Kidney (tissue), 14 donors: ENCODE measurements around the gene IL32. TPM values are rescaled to one million over a fixed set of nuclear protein-coding genes. Genes with fewer than 3 reads are reported as not detected.
"Not testable (repeated sequence)": the region's sequence is repeated elsewhere in the genome, so short reads cannot be mapped to it uniquely, and the experiment has no call there.

ENCODE experiments used
- DNase-seq, 5 donors: peaks; one replicate each; pipeline ENCODE4 v3.0.0-alpha.2; 2013 to 2020
- FAIRE-seq: peaks from 2 replicates; lab custom pipeline; 2012; peaks lifted over from hg19 to GRCh38; lab: Jason Lieb, UNC
- H3K27ac ChIP-seq, 2 donors: one replicate each; pipeline ENCODE4 v1.7.0; 2013; ENCODE audit warnings: low read depth in 2 of 2, low read length in 2 of 2, inconsistent platforms in 1 of 2
- H3K27me3 ChIP-seq: one replicate; pipeline ENCODE4 v1.7.1; 2013; ENCODE audit warnings: low read length, inconsistent platforms; ENCODE audit not compliant: control insufficient read depth, insufficient read depth
- H3K36me3 ChIP-seq, 3 donors: one replicate each; pipeline versions ENCODE4 v1.7.0 to v1.7.1; 2013; ENCODE audit warnings: low read length in 3 of 3, control low read depth in 1 of 3, inconsistent platforms in 1 of 3; ENCODE audit not compliant: insufficient read depth in 3 of 3, control insufficient read depth in 2 of 3
- H3K4me1 ChIP-seq, 3 donors: one replicate each; pipeline versions ENCODE4 v1.7.0 to v1.7.1; 2013; ENCODE audit warnings: low read length in 3 of 3, inconsistent platforms in 1 of 3, low read depth in 1 of 3; ENCODE audit not compliant: control insufficient read depth in 2 of 3, insufficient read depth in 2 of 3
- H3K4me3 ChIP-seq, 3 donors: one replicate each; pipeline versions ENCODE4 v1.7.0 to v1.8.1; 2013; ENCODE audit warnings: low read length in 3 of 3, control low read depth in 1 of 3, inconsistent platforms in 1 of 3
- H3K9ac ChIP-seq, 3 donors: one replicate each; pipeline versions ENCODE4 v1.7.0 to v1.7.1; 2013; ENCODE audit warnings: low read length in 3 of 3, control low read depth in 1 of 3, inconsistent platforms in 1 of 3
- H3K9me3 ChIP-seq, 3 donors: one replicate each; pipeline versions ENCODE4 v1.7.0 to v1.7.1; 2013; ENCODE audit warnings: low read length in 3 of 3, control low read depth in 1 of 3, inconsistent platforms in 1 of 3; ENCODE audit not compliant: control insufficient read depth in 2 of 3, insufficient read depth in 1 of 3
- CTCF ChIP-seq: IDR thresholded peaks from 3 replicates; pipeline ENCODE4 v1.5.1; 2012; ENCODE audit warnings: mild to moderate bottlenecking, moderate library complexity, borderline replicate concordance; ENCODE audit not compliant: insufficient read depth; ENCODE audit errors: extremely low read depth
- intact Hi-C: fragments of 100-400 bp; cut with DNase I; formaldehyde crosslinking; loops from one replicate; pipeline ENCODE4 v1.11.1; 2022
- polyA plus RNA-seq: library from polyadenylated mRNA; stranded (reverse); fragments of 350-450 nt; fragmentation: Illumina TruSeq; extraction: RNeasy Lipid Tissue Mini Kit (QIAGEN cat#74804); gene quantifications from one replicate; pipeline ENCODE4 v1.2.3, GENCODE V29; 2014; ENCODE audit warnings: low read depth, low replicate concordance; ENCODE audit not compliant: insufficient read depth
- total RNA-seq: library from RNA; stranded (reverse); fragmentation: NEBNext Ultra II Directional; extraction: Animal tissue kit (Norgen Biotek cat#: 25700); gene quantifications from one replicate; pipeline ENCODE4 v1.2.1, GENCODE V29; 2021
- donor health status: control.
- donor health status: control.
- donor health status: control.
- donor health status: control.
- donor health status: control.
- donor health status: DM: yes; HTN: yes; CAD: no.
- donor health status: Normal renal cell carcinoma (clear cell type).

Gene IL32
- total and polyA plus RNA-seq, 2 donors from 2014 or later: 181 to 495 TPM

GRCh38 chr16:3049921-3050481, 15.4 kb upstream of the IL32 start:
- H3K36me3 ChIP-seq: no peaks in the 10 kb centered on the region
- no peaks in the 10 kb centered on the region for H3K9me3 ChIP-seq
- DNase-seq (no peak), FAIRE-seq (no peak)
- intact Hi-C loops: no loop called here
- H3K4me1 ChIP-seq: peaks cover 0 to 7% (median 0%) of the 10 kb centered on the region in 3 donors
- H3K27ac ChIP-seq: no peak overlapping the region
- peaks cover 14% of the 10 kb centered on the region for H3K27me3 ChIP-seq
- TF ChIP-seq CTCF: no peak
- no peak overlapping the region for H3K4me3 ChIP-seq
- H3K9ac ChIP-seq: no peak overlapping the region

GRCh38 chr16:3050487-3050886, 15.0 kb upstream of the IL32 start:
- TF ChIP-seq CTCF: no peak
- Histone ChIP-seq H3K9ac (no peak overlapping the region), H3K27me3 (peaks cover 11% of the 10 kb centered on the region), H3K36me3 (no peaks in the 10 kb centered on the region), H3K4me1 (peaks cover 0 to 4% (median 0%) of the 10 kb centered on the region in 3 donors), H3K4me3 (no peak overlapping the region), H3K27ac (no peak overlapping the region), H3K9me3 (no peaks in the 10 kb centered on the region)
- FAIRE-seq (no peak), DNase-seq (no peak)
- intact Hi-C loops: no loop called here

- DNase-seq (no peak), FAIRE-seq (no peak)
- H3K9me3 ChIP-seq: no peaks in the 10 kb centered on the region
- H3K4me3 ChIP-seq: no peak overlapping the region
- TF ChIP-seq CTCF: no peak
- intact Hi-C loops: no loop called here
- no peaks in the 10 kb centered on the region for H3K36me3 ChIP-seq
- no peak overlapping the region for H3K27ac ChIP-seq
- no peak overlapping the region for H3K9ac ChIP-seq
- H3K4me1 ChIP-seq: peaks cover 0 to 2% (median 0%) of the 10 kb centered on the region in 3 donors
- H3K27me3 ChIP-seq: peaks cover 11% of the 10 kb centered on the region
These were observed 14.4 kb upstream of the IL32 start for GRCh38 chr16:3051009-3051408.

GRCh38 chr16:3051494-3051893, 13.9 kb upstream of the IL32 start:
- TF ChIP-seq CTCF: no peak
- FAIRE-seq (no peak), DNase-seq (no peak)
- Histone ChIP-seq H3K36me3 (no peaks in the 10 kb centered on the region), H3K9me3 (no peaks in the 10 kb centered on the region), H3K4me3 (no peak overlapping the region), H3K4me1 (no peaks in the 10 kb centered on the region), H3K27me3 (peaks cover 11% of the 10 kb centered on the region), H3K27ac (no peak overlapping the region), H3K9ac (no peak overlapping the region)
- intact Hi-C loops: no loop called here

- H3K4me1 ChIP-seq, H3K27me3 ChIP-seq, intact Hi-C loops, H3K36me3 ChIP-seq, H3K4me3 ChIP-seq, H3K9me3 ChIP-seq, DNase-seq, FAIRE-seq, H3K27ac ChIP-seq, H3K9ac ChIP-seq: not testable (repeated sequence)
These were observed 12.7 kb upstream of the IL32 start for GRCh38 chr16:3052571-3053329.
